WI38 (cell line): ENCODE data around the gene CFAP70.
"Not testable (repeated sequence)": the region's sequence is repeated elsewhere in the genome, so short reads cannot be mapped to it uniquely, and the experiment has no call there.

ENCODE experiments used
- H3K4me3 ChIP-seq: 2 replicates; pipeline ENCODE4 v1.5.1; 2011; ENCODE audit warnings: low read depth, mild to moderate bottlenecking, control low read depth, low read length
- CTCF ChIP-seq: IDR thresholded peaks from 2 replicates; pipeline ENCODE4 v1.5.1; 2012; ENCODE audit warnings: low read depth, mild to moderate bottlenecking, control low read depth, low read length

CFAP70 gene

GRCh38 chr10:73263693-73264347 lies 94.8 kb downstream of the CFAP70 start:
- H3K4me3 ChIP-seq, result no peak overlapping the region
- TF ChIP-seq CTCF, result no peak

- H3K4me3 ChIP-seq, result no peak overlapping the region
- no peak for TF ChIP-seq CTCF
Observed at GRCh38 chr10:73262880-73263555, 95.6 kb downstream of the CFAP70 start.

DNA sequence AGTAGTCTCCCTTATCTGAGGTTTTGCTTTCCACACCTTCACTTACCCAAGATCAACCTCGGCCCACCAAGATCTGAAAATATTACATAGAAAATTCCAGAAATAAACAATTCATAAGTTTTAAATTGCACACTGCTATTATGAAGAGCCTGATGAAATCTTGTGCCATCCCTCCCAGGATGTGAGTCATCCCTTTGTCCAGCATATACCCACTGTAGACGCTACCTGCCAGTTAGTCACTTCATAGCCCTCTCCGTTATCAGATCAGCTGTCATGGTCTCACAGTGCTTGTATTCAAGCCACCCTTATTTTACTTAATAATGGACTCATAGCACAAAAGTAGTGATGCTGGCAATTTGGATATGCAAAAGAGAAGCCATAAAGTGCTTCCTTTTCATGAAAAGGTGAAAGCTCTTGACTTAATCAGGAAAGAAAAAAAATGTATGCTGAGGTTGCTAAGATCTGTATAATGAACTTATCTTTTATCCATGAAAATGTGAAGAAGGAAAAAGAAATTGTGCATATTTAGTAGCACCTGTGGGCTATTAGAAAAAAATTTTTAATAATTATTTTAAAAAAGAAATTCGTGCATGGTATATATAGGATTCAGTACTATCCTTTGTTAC lies 96.4 kb downstream of the CFAP70 start:
- TF ChIP-seq CTCF, result no peak
- H3K4me3 ChIP-seq, result no peak overlapping the region

DNA sequence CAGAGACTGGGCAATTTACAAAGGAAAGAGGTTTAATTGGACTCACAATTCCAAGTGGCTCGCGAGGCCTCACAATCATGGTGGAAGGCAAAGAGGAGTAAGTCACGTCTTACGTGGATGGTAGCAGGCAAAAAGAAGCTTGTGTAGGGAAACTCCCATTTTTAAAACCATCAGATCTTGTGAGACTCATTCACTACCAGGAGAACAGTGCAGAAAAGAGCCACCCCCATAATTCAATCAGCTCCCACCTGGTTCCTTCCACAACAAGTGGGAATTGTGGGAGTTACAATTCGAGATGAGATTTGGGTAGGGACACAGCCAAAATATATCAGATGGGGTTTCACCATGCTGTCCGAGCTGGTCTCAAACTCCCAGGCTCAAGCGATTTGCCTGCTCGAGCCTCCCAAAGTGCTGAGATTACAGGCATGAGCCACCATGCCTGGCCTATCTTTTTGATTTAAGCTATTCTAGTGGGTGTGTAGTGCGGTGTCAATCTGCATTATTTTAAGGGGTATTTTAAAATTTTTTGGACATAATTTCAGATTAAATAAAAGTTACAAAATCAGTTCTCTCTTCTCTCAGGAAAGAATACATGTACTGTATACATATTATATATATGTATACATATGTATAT lies 97.2 kb downstream of the CFAP70 start:
- TF ChIP-seq CTCF, result no peak
- H3K4me3 ChIP-seq, result no peak overlapping the region

- not testable (repeated sequence) for H3K4me3 ChIP-seq
Observed at GRCh38 chr10:73258612-73259011, 100.1 kb downstream of the CFAP70 start.

DNA sequence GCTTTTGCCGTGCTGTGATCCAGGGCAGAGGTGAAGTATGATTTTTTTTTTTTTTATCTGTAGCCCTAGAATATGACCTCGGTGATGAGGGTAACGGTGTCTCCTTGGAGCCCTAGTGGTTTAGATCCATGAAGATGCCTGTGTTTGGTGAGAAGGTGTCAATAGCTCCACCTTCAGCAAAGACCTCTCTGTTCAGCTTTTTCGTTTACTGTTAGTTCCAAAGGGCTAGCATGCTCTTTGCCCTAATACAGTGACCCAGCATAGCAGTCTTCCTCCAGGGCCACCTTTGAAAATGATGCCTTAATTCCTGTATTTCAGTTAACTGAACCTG lies 105.5 kb downstream of the CFAP70 start:
- TF ChIP-seq CTCF, result no peak
- peak overlapping the region; percentile 85 for H3K4me3 ChIP-seq

GRCh38 chr10:73252445-73253224 lies 106.0 kb downstream of the CFAP70 start, which contains the start of gene MRPS16:
TSS of gene MRPS16 (minus strand) at chr10:73252644. CDS start at chr10:73252482, 162 bp downstream.
- peak within 1 kb of the TSS; percentile 85 for H3K4me3 ChIP-seq
- TF ChIP-seq CTCF, result no peak
